ENCODE results near the gene ARHGEF40.

The ARHGEF40 gene

GRCh38 chr14:21060614-21061346 is 9.3 kb upstream of the ARHGEF40 start:
- no peak for DNase-seq

- DNase-seq, result no peak
These were observed 8.8 kb upstream of the ARHGEF40 start for GRCh38 chr14:21061347-21061668.

GRCh38 chr14:21063479-21063878 is 6.6 kb upstream of the ARHGEF40 start:
- DNase-seq, result no peak

- DNase-seq, result no peak
These were observed 3.1 kb upstream of the ARHGEF40 start for GRCh38 chr14:21066882-21067502.

GRCh38 chr14:21068521-21069387 is 1.4 kb upstream of the ARHGEF40 start:
- peak; percentile 27 for DNase-seq

- DNase-seq, result no peak
These were observed 569 bp upstream of the ARHGEF40 start for GRCh38 chr14:21069388-21070082.

GRCh38 chr14:21070610-21071224 is 613 bp downstream of the ARHGEF40 start:
- DNase-seq, result peak; percentile 49

GRCh38 chr14:21071225-21072030 is 1.3 kb downstream of the ARHGEF40 start:
- DNase-seq, result peak; percentile 90

GRCh38 chr14:21072031-21072473 is 1.9 kb downstream of the ARHGEF40 start:
- DNase-seq, result peak; percentile 86

- DNase-seq, result no peak
These were observed 2.8 kb downstream of the ARHGEF40 start for GRCh38 chr14:21072781-21073339.

- DNase-seq, result no peak
These were observed 3.8 kb downstream of the ARHGEF40 start for GRCh38 chr14:21073921-21074320.

GRCh38 chr14:21074398-21075272 is 4.5 kb downstream of the ARHGEF40 start:
- no peak for DNase-seq

- DNase-seq, result no peak
These were observed 5.8 kb downstream of the ARHGEF40 start for GRCh38 chr14:21075719-21076437.

- DNase-seq, result no peak
These were observed 7.6 kb downstream of the ARHGEF40 start for GRCh38 chr14:21077672-21078071.

- no peak for DNase-seq
These were observed 8.2 kb downstream of the ARHGEF40 start for GRCh38 chr14:21078287-21078686.

- DNase-seq, result no peak
These were observed 8.6 kb downstream of the ARHGEF40 start for GRCh38 chr14:21078726-21079125.

- DNase-seq, result no peak
These were observed 11.5 kb downstream of the ARHGEF40 start for GRCh38 chr14:21081521-21082142.

- DNase-seq, result no peak
These were observed 13.6 kb downstream of the ARHGEF40 start for GRCh38 chr14:21083565-21084325.
